Subcutaneous abdominal adipose tissue (tissue), 5 donors: ENCODE data around the gene SRCIN1.
"Not testable (repeated sequence)": the region's sequence is repeated elsewhere in the genome, so short reads cannot be mapped to it uniquely, and the experiment has no call there.

Experiments used
- H3K27ac ChIP-seq: one replicate; pipeline ENCODE4 v1.7.0; 2013; ENCODE audit warnings: low read depth, mild to moderate bottlenecking, inconsistent platforms, low read length, moderate library complexity
- H3K27me3 ChIP-seq, 5 donors: one replicate each; pipeline ENCODE4 v1.7.0; 2013; ENCODE audit warnings: low read length in 5 of 5, inconsistent platforms in 1 of 5; ENCODE audit not compliant: control insufficient read depth in 5 of 5, insufficient read depth in 4 of 5
- H3K36me3 ChIP-seq, 5 donors: one replicate each; pipeline ENCODE4 v1.7.0; 2013; ENCODE audit warnings: low read length in 5 of 5; ENCODE audit not compliant: control insufficient read depth in 5 of 5, insufficient read depth in 5 of 5
- H3K4me1 ChIP-seq, 5 donors: one replicate each; pipeline ENCODE4 v1.7.0; 2013; ENCODE audit warnings: low read length in 5 of 5, mild to moderate bottlenecking in 3 of 5, moderate library complexity in 1 of 5; ENCODE audit not compliant: control insufficient read depth in 5 of 5, insufficient read depth in 5 of 5
- H3K4me3 ChIP-seq, 5 donors: one replicate each; pipeline ENCODE4 v1.7.0; 2013; ENCODE audit warnings: low read length in 5 of 5, low read depth in 1 of 5
- H3K9ac ChIP-seq, 5 donors: one replicate each; pipeline ENCODE4 v1.7.0; 2013; ENCODE audit warnings: low read length in 5 of 5, mild to moderate bottlenecking in 4 of 5, moderate library complexity in 3 of 5
- H3K9me3 ChIP-seq, 5 donors: one replicate each; pipeline ENCODE4 v1.7.0; 2013; ENCODE audit warnings: low read length in 5 of 5; ENCODE audit not compliant: control insufficient read depth in 5 of 5
- donor health status: healthy.
- donor health status: healthy.
- donor health status: healthy.
- donor health status: healthy.
- donor health status: healthy.

The SRCIN1 gene

DNA sequence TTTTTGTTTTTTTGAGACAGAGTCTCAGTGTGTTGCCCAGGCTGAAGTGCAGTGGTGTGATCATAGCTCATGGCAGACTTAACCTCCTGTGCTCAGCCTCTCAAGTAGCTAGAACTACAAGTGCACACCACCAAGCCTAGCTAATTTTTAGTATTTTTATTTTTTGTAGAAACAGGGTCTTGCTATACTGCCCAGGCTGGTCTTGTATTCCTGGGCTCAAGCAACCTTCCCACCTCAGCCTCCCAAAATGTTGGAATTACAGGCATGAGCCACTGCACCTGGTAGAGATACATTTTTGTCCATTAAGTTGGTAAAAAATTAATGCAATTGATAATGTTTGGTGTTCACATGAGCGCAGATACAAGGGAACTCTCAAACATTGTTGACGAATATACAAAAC, 22.2 kb upstream of the SRCIN1 start:
- no peak overlapping the region for H3K9ac ChIP-seq
- H3K9me3 ChIP-seq: no peaks in the 10 kb centered on the region
- H3K27ac ChIP-seq: no peak overlapping the region
- H3K4me3 ChIP-seq: no peak overlapping the region
- H3K27me3 ChIP-seq: peaks cover 0 to 2% (median 0%) of the 10 kb centered on the region in 5 donors
- no peaks in the 10 kb centered on the region for H3K4me1 ChIP-seq
- no peaks in the 10 kb centered on the region for H3K36me3 ChIP-seq

DNA sequence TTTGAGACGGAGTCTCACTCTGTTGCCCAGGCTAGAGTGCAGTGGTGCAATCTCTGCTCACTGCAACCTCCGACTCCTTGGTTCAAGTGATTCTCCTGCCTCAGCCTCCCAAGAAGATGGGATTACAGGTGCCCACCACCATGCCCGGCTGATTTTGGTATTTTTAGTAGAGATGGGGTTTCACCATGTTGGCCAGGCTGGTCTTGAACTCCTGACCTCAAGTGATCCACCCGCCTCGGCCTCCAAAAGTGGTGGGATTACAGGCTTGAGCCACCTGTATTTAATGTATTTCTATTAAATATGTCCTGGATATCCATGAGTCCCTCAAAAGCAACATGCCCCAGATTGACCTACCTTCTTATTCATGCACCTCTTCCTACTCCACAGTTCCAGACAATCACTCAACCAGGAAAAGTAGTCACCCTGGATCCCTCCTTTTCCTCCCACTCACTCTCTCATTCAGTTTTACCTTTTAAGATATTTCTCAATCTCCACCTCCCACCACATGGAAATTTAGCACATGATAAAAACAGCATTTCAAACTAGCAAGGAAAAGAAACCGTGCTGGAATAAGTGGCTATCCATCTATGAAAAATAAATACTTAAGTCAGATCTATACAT, 21.0 kb upstream of the SRCIN1 start:
- not testable (repeated sequence) for H3K27ac ChIP-seq, H3K4me1 ChIP-seq, H3K27me3 ChIP-seq, H3K9ac ChIP-seq, H3K9me3 ChIP-seq, H3K36me3 ChIP-seq, H3K4me3 ChIP-seq

DNA sequence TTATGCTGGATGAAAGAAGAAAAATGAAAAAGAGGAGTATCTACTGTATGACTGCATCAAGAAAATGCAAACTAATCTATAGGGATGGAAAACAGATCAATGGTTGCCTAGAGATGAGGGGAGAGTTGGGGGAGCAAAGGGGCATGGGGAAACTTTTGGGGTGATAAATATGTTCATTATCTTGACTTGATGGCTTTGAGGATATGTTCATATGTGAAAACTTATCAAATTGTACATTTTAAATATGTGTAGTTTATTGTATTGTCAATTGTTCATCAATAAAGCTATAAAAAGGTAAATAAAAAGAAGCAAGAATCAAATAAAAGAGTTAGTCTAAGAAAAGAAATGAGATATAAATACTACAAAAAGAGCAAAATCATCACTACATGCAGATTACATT, 19.7 kb upstream of the SRCIN1 start:
- H3K9me3 ChIP-seq: no peaks in the 10 kb centered on the region
- no peak overlapping the region for H3K4me3 ChIP-seq
- H3K27ac ChIP-seq: no peak overlapping the region
- H3K36me3 ChIP-seq: no peaks in the 10 kb centered on the region
- no peaks in the 10 kb centered on the region for H3K4me1 ChIP-seq
- peaks cover 0 to 9% (median 5%) of the 10 kb centered on the region in 5 donors for H3K27me3 ChIP-seq
- no peak overlapping the region for H3K9ac ChIP-seq

DNA sequence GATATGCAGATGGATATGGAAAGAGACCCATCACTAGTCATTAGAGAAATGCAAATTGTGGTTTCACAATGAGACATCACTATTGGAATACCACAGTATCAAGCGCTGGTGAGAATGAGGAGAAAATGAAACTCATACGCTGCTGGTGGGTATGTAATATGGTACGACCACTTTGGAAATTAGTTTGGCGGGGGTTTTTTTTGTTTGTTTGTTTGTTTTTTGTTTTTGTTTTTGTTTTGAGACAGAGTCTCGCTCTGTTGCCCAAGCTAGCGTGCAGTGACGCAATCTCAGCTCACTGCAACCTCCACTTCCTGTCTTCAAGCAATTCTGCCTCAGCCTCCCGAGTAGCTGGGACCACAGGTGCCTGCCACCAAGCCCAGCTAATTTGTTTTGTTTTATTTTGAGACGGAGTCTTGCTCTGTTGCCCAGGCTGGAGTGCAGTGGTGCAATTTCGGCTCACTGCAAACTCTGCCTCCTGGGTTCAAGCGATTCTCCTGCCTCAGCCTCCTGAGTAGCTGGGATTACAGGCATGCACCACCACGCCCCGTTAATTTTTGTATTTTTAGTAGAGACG, 19.1 kb upstream of the SRCIN1 start:
- peaks cover 0 to 13% (median 9%) of the 10 kb centered on the region in 5 donors for H3K27me3 ChIP-seq
- H3K9ac ChIP-seq, H3K4me3 ChIP-seq, H3K36me3 ChIP-seq, H3K27ac ChIP-seq, H3K4me1 ChIP-seq, H3K9me3 ChIP-seq: not testable (repeated sequence)

DNA sequence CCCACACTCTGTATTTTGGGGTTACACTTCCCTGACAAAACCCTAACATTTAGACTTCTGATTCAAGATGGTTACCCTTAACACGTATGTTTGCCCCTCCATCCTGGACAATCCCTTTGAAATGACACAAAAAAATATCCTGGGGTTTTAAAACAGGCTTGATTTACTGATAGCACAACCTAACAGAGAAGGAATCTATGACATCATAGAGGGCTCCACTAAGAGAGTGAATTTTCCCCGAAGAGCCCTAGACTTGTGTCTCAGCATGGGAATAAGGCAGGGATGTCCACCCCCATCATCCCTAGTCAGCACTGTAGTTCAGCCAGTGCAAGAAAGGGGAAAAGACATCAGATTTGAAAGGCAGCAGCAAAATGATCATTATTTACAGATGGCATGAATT, 15.8 kb upstream of the SRCIN1 start:
- no peaks in the 10 kb centered on the region for H3K4me1 ChIP-seq
- no peaks in the 10 kb centered on the region for H3K36me3 ChIP-seq
- H3K27me3 ChIP-seq: peaks cover 6 to 19% (median 11%) of the 10 kb centered on the region in 5 donors
- no peak overlapping the region for H3K4me3 ChIP-seq
- no peak overlapping the region for H3K9ac ChIP-seq
- no peaks in the 10 kb centered on the region for H3K9me3 ChIP-seq
- H3K27ac ChIP-seq: no peak overlapping the region

DNA sequence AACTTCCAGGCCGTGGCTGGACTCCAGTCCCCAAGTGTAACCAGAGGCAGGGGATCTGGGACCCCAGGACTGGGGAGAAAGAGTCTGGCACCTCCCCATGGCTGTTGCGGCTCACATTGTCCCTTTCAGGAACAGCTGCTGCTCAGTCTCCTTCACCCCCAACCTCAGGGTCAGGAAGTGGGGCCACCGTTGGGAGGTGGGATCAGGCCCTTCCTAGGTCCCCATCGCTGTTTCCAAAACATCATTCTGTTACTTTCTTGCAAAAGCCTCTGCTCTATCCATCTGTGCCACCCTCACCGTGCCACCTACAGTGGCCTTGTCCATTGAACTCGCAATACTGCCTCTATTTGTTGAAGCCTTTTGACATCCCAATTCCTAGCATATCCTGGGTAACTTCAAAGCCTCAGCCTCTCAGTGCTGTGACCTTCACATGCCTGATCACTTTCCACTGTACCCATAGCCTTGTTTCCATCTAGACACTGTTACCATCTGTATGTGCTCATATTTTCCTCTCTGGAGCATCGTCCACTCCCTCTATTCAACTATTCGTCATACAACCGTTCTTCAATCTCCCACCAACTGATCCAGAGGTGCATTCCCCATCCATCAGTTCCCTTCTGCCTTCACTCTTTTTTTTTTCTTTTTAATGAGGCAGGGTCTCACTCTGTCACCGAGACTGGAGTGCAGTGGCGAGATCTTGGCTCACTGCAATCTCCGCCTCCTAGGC, 15.0 kb upstream of the SRCIN1 start:
- no peak overlapping the region for H3K4me3 ChIP-seq
- H3K27me3 ChIP-seq: peaks cover 6 to 19% (median 11%) of the 10 kb centered on the region in 5 donors
- H3K4me1 ChIP-seq: no peaks in the 10 kb centered on the region
- H3K9ac ChIP-seq: no peak overlapping the region
- H3K27ac ChIP-seq: no peak overlapping the region
- no peaks in the 10 kb centered on the region for H3K36me3 ChIP-seq
- no peaks in the 10 kb centered on the region for H3K9me3 ChIP-seq

DNA sequence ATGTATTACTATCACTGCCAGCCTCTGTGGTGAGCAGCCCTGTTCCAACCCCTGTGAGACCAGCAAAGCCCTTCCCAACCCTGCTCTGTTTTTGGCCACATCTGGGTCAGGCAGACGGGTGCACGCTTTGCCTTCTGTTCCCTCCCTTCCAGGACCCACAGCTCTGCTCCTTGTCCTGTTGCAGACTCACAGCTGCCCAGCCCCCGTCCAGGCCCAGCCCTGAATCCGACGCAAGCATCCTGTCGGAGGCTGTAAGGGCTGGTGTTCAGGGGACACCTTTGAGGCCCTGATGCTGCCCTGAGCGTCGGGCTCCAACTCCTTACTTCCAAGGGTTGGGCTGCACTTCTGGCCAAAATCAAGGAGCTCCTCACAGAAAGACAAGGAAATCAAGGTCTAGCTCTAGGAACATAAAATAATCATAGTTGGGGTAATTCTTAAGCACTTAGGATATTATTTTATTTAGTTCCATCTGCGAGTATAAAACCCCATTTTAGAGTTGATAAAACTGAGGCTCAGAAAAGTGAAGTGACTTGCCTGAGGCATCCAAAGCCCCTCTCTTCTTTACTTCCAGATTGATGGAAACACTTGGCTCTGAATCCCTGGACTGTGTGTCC, 14.3 kb upstream of the SRCIN1 start:
- H3K36me3 ChIP-seq: no peaks in the 10 kb centered on the region
- peaks cover 6 to 19% (median 11%) of the 10 kb centered on the region in 5 donors for H3K27me3 ChIP-seq
- H3K27ac ChIP-seq: no peak overlapping the region
- H3K9me3 ChIP-seq: no peaks in the 10 kb centered on the region
- no peaks in the 10 kb centered on the region for H3K4me1 ChIP-seq
- H3K9ac ChIP-seq: no peak overlapping the region
- no peak overlapping the region for H3K4me3 ChIP-seq

DNA sequence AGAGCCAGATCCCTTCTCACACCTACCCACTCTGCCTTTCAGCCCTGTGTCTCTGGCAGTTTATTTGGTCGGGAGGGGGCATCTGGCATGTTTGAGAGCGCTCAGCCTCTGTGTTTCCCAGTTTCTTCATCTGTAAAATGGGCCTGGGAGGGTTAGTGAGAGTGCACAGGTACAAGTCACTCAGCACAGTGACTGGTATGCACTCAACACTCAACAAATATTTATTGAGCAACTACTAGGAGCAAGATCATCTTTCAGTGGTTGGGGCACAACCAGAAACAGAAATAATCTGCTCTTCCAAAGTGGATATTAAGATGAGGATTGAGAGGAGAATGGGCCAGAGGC, 13.7 kb upstream of the SRCIN1 start:
- H3K9me3 ChIP-seq: no peaks in the 10 kb centered on the region
- H3K36me3 ChIP-seq: no peaks in the 10 kb centered on the region
- no peak overlapping the region for H3K9ac ChIP-seq
- no peak overlapping the region for H3K4me3 ChIP-seq
- H3K27ac ChIP-seq: no peak overlapping the region
- H3K27me3 ChIP-seq: peaks cover 6 to 19% (median 11%) of the 10 kb centered on the region in 5 donors
- no peaks in the 10 kb centered on the region for H3K4me1 ChIP-seq

DNA sequence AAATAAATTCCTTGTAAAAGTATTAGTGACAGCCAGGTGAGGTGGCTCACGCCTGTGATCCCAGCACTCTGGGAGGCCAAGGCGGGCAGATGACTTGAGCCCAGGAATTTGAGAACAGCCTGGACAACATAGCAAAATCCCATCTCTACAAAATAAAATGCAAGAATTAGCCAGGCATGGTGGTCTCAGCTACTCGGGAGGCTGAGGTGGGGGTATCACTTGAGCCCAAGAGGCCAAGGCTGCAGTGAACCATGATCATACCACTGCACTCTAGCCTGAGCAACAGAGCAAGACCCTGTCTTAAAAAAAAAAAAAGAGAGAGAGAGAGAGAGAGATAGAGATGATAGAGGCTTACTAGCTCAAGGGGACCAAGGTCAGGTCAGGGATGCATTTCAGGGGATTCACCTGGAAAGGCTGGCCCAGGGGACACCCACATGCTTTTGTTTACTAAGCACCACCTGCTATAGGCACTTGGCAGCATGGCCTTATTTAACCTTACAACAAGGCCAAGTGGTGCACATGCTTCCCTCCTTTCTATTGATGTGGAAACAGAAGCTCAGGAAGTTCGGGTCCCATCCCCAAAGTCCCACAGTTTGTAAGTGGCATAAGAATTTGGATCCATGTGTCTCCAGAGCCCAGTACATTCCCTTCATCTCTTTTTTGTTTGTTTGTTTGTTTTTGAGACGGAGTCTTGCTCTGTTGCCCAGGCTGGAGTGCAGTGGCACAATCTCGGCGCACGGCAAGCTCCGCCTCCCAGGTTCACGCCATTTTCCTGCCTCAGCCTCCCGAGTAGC, 12.4 kb upstream of the SRCIN1 start:
- Histone ChIP-seq H3K9ac (no peak overlapping the region), H3K36me3 (no peaks in the 10 kb centered on the region), H3K9me3 (no peaks in the 10 kb centered on the region), H3K4me3 (no peak overlapping the region), H3K4me1 (peaks cover 0 to 5% (median 0%) of the 10 kb centered on the region in 5 donors), H3K27ac (no peak overlapping the region), H3K27me3 (peaks cover 7 to 22% (median 11%) of the 10 kb centered on the region in 5 donors)
